Brain (organoid and tissue), 1 donor: ENCODE results near the gene DEFB127. TPM values are rescaled to one million over a fixed set of nuclear protein-coding genes. Genes with fewer than 3 reads are reported as not detected.

Source experiments
- polyA plus RNA-seq: library from polyadenylated mRNA; stranded (reverse); fragments of 350-450 nt; fragmentation: Illumina TruSeq; extraction: RNeasy Lipid Tissue Mini Kit (QIAGEN cat#74804); gene quantifications from one replicate; pipeline ENCODE4 v1.2.3, GENCODE V29; 2015; ENCODE audit warnings: low read depth, low replicate concordance; ENCODE audit not compliant: insufficient read depth

The DEFB127 gene
- polyA plus RNA-seq, 1 donor from 2014 or later = not detected

Other genes starting within 250 kb of the DEFB127 start
- not detected for gene DEFB125, start 69.8 kb upstream of the DEFB127 start, polyA plus RNA-seq
- gene DEFB126, start 14.9 kb upstream of the DEFB127 start, polyA plus RNA-seq = not detected
- gene DEFB128, start 32.3 kb downstream of the DEFB127 start, polyA plus RNA-seq = not detected
- gene DEFB129, start 69.8 kb downstream of the DEFB127 start, polyA plus RNA-seq = not detected
- gene DEFB132, start 100.3 kb downstream of the DEFB127 start, polyA plus RNA-seq = not detected
- gene C20orf96, start 133.3 kb downstream of the DEFB127 start, polyA plus RNA-seq = 17.3 TPM
- 19.7 TPM for gene ZCCHC3, start 140.1 kb downstream of the DEFB127 start, polyA plus RNA-seq
- 38.3 TPM for gene SOX12, start 168.1 kb downstream of the DEFB127 start, polyA plus RNA-seq
- gene NRSN2, start 189.7 kb downstream of the DEFB127 start, polyA plus RNA-seq = 185 TPM
- gene TRIB3, start 223.3 kb downstream of the DEFB127 start, polyA plus RNA-seq = 28.7 TPM